ENCODE measurements around the gene SLC30A2.

- TF ChIP-seq CTCF (IDR thresholded peaks at IDR 0.05; ENCODE audit: low read length) (no peak), EZH2 (optimal IDR thresholded peaks at IDR 0.05; ENCODE audit: low read depth, low read length) (no peak), EZH2phosphoT487 (IDR thresholded peaks at IDR 0.05; ENCODE audit: low read length) (no peak)
Observed at GRCh38 chr1:26053718-26054560, 8.0 kb upstream of the SLC30A2 start.

Measured in MM.1S (cell line).